OCI-M1 (cell line): ENCODE results near the gene RYR2.

Experiments
- DNase-seq: peaks from one replicate; lab custom pipeline; 2025; lab: John Stamatoyannopoulos, UW

RYR2 gene

DNA sequence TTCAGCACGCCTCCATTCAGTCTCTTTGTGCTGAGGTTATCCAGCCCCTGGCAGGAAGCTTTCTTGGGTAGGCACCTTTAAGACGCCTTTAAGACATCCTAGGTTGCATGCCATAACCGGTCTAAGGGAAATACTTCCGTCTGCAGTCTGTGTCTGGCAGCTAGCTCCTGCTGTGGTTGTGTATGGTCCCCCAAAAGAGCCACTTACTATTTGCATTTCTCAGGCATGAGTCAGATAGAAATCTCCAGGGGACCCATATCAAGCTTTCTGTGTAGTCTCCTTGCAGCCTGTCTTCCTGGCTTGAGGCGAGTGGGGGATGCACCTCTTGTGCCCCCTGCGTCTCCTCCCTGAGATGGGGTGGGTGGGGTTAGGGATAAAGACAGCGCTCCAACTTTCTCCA, 10.0 kb upstream of the RYR2 start:
- no peak for DNase-seq

- no peak for DNase-seq
These were observed 8.9 kb upstream of the RYR2 start for GRCh38 chr1:237033061-237033460.

DNA sequence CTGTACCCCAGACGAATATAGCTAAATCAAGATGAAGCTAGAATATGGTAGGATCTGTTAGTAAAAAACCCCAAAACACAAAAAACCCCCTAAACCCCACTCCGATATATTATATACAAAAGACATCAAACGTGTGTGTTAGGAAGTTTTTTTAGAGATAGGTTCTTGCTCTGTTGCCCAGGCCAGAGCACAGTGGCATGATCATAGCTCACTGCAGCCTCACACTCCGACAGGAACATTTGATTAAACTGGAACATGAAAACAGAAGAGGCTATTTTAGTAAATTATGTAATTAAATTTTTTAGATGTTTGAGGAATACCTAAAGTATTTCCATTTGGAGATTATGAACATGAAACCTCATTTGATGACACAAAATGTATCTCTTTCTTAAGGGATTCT, 8.2 kb upstream of the RYR2 start:
- DNase-seq = no peak

GRCh38 chr1:237035759-237036158, 6.2 kb upstream of the RYR2 start:
- no peak for DNase-seq

DNA sequence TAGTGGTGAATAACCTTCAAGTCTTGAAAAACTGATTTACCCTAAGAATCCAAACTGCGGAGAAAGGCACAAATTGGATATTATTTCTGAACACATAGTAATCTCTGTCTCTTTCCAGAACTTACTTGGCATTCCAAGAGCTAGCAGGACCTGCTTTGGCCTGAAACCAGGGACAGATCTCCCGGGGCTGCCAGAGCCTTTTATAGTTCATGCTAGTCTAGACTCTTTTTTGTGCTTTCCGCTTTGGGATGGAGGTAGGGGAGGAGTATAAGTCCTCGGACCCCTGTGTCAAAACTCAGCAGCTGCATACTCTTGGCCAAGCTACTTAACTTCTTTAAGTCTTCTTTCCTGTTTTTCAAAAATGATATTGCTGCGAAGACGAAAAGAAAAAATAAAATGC, 3.8 kb upstream of the RYR2 start:
- no peak for DNase-seq

DNA sequence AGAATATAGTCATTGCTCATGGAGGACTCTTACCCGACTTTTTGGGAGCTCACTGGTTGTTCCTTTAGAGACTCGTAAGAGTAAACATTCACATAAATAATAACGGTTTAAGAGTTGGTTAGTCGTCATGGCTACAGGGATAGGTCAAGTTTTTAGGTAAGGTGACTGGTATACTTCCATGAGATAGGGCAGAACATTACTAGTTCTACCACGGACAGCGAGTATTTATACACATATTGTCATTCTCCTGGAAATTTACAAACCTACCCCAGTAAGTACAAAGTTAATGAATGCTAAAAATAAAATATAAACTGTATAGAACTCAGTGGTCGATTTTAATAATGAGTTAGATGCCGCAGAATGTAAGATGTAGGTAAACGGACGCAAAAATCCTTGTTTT, 1.2 kb upstream of the RYR2 start:
- DNase-seq = no peak

GRCh38 chr1:237041461-237041794, 556 bp upstream of the RYR2 start:
- no peak for DNase-seq

- DNase-seq = no peak
These were observed 525 bp downstream of the RYR2 start for GRCh38 chr1:237042526-237042891.

DNA sequence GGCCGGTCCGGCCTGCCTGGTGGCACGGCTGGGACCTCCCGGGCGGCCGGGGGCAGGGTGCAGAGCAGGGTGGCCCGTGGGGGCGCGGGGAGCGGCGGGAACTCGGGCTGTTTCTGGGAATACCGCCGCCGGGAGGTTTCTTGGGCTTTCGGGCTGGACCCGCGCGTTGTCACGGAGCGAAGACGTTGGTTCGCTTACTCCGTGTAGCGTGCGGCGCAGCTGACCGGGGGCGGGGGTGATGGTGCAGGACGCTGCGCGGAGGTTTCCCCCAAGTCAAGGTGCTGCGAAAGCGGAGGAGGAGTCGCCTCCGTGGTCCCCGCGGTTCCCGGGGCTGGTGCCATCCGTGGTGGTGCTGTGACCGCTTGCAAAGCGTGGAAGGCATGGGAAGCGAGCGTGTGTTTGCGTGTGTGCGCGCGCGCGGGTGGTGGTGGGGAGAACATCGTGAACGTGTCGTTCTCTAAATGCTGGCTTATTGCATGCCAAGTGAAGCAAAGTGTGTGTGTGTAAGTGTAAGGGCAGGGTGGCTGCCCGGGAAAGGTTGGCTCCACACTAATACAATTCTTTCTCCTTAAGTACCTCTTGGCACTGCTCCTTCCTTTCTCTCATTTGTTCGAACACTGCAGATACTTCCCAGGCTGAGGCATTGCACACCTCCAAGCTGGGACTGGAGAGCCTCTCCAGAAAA, 1.1 kb downstream of the RYR2 start:
- DNase-seq = no peak

DNA sequence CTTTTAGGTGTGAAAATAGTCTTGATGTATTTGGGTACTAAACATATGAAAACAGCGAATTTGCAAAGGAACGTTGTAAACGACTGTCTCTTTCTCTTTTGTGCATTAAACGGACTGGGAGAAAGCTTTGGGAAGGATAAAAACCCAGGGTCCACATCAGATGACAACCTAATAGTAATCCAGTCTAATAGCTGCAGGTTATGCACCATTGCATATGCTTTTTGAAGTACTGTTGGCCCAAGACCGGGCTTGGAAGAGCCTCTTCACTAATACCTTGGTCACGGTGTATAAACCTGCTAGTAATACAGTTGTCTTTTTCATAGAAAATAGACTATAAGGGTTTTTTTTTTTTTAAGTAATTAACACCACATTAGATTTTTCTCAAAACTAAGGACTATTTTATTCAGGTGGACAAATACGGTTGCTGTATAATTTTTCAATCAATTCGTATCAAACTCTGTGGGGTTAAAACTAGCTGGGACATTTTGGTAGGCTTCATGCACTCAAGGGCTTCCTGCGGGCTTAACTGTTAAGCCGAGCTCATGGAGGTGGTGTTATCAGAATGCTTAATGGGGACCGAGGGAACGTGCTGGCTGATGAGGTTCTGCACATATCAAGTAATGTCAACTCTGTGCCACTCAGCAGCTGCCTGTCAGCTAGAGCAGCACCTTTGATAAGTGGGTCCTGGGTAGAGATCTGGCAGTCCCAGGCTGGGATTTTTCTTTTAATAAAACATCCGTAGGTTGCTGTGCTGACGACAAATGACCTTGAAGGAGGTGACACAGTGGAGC, 2.1 kb downstream of the RYR2 start:
- DNase-seq = no peak

- peak; percentile 46 for DNase-seq
These were observed 3.5 kb downstream of the RYR2 start for GRCh38 chr1:237045278-237046016.

DNA sequence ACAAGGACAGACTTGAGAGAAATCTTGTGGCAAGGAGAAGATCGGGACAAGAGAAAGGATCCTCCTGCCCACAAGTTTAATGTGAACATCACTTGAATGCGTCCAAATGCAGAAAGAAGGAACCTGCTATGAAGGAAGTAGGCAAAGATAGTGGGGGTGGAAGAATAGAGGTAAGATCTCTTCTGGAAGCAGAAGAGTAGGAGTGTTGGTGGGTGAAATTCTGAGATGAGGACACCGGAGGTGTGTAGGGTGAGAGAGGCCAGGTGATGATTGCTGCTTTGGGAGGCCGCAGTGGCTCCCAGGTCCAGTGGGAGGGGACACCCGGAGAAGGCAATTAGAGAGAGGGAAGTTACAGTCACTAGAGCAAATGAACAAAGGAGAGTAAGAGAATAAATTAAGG, 6.8 kb downstream of the RYR2 start:
- no peak for DNase-seq

DNA sequence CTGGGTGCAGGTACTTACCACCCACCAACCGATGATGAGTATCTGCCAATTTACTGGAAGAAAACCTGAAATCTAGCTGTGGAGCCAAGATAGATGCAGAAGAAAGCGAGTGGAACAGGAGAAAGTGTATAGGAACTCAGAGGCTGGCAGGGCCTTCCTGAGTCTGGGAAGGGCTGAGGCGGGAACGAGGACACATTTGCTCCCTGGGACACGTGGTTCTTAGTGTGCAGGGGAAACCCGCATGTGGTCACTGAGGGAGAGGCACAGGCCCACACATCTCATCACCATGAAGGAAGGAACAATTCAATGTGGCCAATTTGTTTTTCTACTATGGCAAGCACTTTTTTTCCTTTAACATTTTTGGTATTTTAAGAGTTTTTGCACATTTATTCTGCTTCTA, 8.2 kb downstream of the RYR2 start:
- no peak for DNase-seq

- no peak for DNase-seq
These were observed 8.9 kb downstream of the RYR2 start for GRCh38 chr1:237050915-237051314.

- DNase-seq = no peak
These were observed 12.3 kb downstream of the RYR2 start for GRCh38 chr1:237054313-237054712.

GRCh38 chr1:237058470-237058869, 16.5 kb downstream of the RYR2 start:
- DNase-seq = no peak

- no peak for DNase-seq
These were observed 17.3 kb downstream of the RYR2 start for GRCh38 chr1:237059244-237059643.

DNA sequence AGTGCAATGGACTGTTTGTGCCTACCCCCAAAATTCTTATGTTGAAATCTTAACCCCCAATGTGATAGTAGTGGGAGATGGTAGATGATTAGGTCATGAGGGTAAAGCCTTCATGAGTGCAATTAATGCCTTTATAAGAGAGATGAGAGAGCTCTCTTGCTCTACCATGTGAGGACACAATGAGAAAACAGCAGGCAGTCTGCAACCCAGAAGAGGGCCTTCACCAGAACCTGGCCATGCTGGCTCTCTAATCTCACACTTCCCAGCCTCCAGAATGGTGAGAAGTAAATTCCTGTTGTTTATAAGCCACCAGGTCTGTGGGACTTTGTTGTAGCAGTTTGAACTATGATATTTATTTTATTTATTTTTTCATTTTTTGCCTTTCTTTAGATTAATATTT, 21.0 kb downstream of the RYR2 start:
- no peak for DNase-seq

DNA sequence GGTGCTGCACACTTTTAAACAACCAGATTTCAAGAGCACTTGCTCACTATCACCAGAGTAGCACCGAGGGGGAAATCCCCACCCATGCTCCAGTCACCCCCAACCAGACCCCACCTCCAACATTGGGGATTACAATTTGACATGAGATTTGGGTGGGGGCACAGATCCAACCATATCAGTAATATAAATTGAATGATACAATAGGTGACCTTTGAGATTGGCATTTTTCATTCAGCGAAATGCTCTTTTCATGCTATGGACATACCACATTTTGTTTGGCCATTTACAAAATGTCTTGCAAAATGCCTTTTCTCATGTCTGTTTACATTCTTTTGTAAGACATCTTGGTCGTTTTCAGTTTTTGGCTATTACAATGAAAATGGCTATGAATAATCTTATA, 23.9 kb downstream of the RYR2 start:
- DNase-seq = no peak

DNA sequence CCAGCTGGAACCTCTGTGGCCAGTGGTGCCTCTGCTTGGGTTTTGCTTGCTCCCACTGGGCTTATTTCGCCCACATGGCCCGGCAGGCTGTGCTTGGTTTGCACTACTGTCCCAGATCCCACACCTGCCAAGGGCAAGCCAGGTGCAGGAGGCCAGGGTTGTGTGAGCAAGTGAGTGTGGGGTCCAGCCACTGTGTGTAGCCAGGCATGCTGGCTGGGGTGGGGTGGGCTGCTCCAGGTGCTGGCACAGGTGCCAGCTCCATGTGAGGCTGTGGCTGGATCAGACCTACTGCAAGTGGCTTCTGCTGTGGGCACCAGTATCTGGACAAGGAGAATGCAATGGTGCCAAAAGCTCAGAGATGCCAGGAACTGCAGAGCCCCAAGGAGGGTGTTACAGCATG, 28.5 kb downstream of the RYR2 start:
- DNase-seq = no peak

GRCh38 chr1:237071641-237072420, 29.8 kb downstream of the RYR2 start:
- no peak for DNase-seq

DNA sequence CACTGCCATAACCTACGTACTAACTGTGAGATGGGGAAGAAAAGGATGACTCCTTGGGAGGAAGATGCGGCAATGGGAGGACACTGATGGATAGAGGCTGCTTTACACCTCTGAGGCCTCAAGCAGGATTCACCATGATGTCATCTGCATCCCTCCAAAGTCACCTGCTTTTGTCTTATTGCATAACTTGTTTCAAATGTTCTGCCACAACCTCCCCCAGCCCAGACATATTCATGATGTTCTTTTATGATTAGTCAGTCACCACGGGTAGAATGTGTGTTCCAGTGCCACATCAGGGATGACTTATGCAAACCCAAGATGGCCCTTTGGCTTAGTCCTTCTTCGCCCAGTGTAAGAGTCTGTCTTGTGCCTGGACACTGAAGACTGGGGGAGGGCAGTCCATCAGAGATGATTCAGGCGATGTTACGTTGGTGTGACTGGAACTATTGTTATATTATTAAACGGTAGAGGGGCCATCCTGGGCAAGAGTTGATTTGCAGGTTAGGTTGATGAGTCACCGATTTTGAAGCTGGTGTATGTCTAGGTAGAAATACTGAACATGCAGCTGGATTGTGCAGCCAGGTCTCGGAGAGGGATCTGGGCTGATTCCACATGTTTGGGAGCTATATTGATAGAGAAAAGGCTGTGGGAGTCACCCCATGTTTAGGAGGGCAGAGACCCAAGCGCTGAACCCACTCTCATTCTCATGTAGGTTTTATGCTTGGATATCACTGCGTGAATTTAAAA, 32.6 kb downstream of the RYR2 start:
- no peak for DNase-seq
